SK-N-MC (cell line): Measurements from ENCODE around the gene GRK3.

ENCODE experiments used
- EZH2 ChIP-seq: fragments of 200-600 bp; sonication (generic); IDR thresholded peaks from one replicate; pipeline ENCODE4 v1.6.1; 2017; ENCODE audit warnings: antibody characterized with exemption
- FOXP2 ChIP-seq: optimal IDR thresholded peaks from 2 replicates; pipeline ENCODE3; 2011; ENCODE audit warnings: mild to moderate bottlenecking, moderate library complexity; ENCODE audit not compliant: insufficient read depth; ENCODE audit errors: extremely low read length, control extremely low read depth
- POLR2AphosphoS5 ChIP-seq: IDR thresholded peaks from 2 replicates; pipeline ENCODE4 v1.6.1; 2012; ENCODE audit warnings: mild to moderate bottlenecking, low read depth, low read length, borderline replicate concordance

DNA sequence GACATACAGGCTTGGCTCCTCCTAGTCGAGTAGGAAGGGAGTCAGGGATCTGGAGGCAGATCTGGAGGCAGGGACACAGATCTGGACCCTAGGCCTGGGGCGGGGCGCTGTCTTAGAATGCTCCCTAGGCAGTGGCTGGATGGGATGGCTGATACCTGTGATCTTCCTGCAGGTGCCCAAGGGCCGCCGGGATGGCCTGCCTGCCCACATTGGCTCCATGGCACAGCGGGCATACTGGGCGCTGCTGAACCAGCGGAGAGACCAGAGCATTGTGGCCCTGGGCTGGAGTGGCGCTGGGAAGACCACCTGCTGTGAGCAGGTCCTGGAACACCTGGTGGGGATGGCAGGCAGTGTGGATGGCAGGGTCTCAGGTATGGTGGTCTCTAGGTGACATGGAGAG is 212.9 kb downstream of the GRK3 start:
- TF ChIP-seq EZH2 (no peak), POLR2AphosphoS5 (no peak), FOXP2 (no peak)
